GM12864 (cell line): ENCODE results near the gene SPATA21.
A peak's percentile ranks its signal among the peaks of the same experiment; 100 is the strongest.

Experiments used
- DNase-seq: peaks from one replicate; pipeline ENCODE4 v3.0.0-alpha.2; 2011; ENCODE audit warnings: low read depth
- H3K4me3 ChIP-seq: 2 replicates; pipeline ENCODE4 v1.5.1; 2011; ENCODE audit warnings: mild to moderate bottlenecking, low read depth, low read length, control low read depth
- CTCF ChIP-seq: IDR thresholded peaks from 2 replicates; pipeline ENCODE4 v1.5.1; 2011; ENCODE audit warnings: low read depth, mild to moderate bottlenecking, moderate library complexity, low read length, control low read depth, inconsistent platforms; ENCODE audit errors: missing control alignments

SPATA21 gene

GRCh38 chr1:16443975-16444770 lies 6.9 kb upstream of the SPATA21 start:
- no peak for DNase-seq
- TF ChIP-seq CTCF: no peak
- H3K4me3 ChIP-seq: no peak overlapping the region

- no peak for DNase-seq
- peak overlapping the region; percentile 99; the same call in 1 of the 2 replicates for H3K4me3 ChIP-seq
- no peak for TF ChIP-seq CTCF
Measured at GRCh38 chr1:16442941-16443340, 5.7 kb upstream of the SPATA21 start.

GRCh38 chr1:16442265-16442664 lies 5.0 kb upstream of the SPATA21 start:
- peak overlapping the region; percentile 99; the same call in 1 of the 2 replicates for H3K4me3 ChIP-seq
- no peak for DNase-seq
- no peak for TF ChIP-seq CTCF

- DNase-seq: no peak
Measured at GRCh38 chr1:16441282-16441665, 4.0 kb upstream of the SPATA21 start.

GRCh38 chr1:16440470-16441281 lies 3.5 kb upstream of the SPATA21 start, which contains the start of gene NECAP2:
Gene NECAP2, plus strand, starts transcription at chr1:16440724. Its CDS starts 38 bp downstream, at chr1:16440762.
- TF ChIP-seq CTCF: peak; percentile 95
- DNase-seq: peak; percentile 80
- H3K4me3 ChIP-seq: peak within 1 kb of the TSS; percentile 99

More at GRCh38 chr1:16441282-16441665, 4.0 kb upstream of the SPATA21 start:
- peak overlapping the region; percentile 99 for H3K4me3 ChIP-seq
- TF ChIP-seq CTCF: no peak

GRCh38 chr1:16440131-16440469 lies 2.9 kb upstream of the SPATA21 start:
- peak overlapping the region; percentile 99 for H3K4me3 ChIP-seq
- TF ChIP-seq CTCF: no peak
- DNase-seq: no peak
